ENCODE results near the gene GPR179.

Gene GPR179

GRCh38 chr17:38336838-38337237 lies 6.9 kb downstream of the GPR179 start:
- no peak for DNase-seq
- TF ChIP-seq GATA1 (IDR thresholded peaks at IDR 0.05; ENCODE audit: low read depth, low read length) (no peak), POLR2A (IDR thresholded peaks at IDR 0.05; ENCODE audit: low read length) (no peak)

- no peak for DNase-seq
- TF ChIP-seq POLR2A (IDR thresholded peaks at IDR 0.05; ENCODE audit: low read length), result no peak
These were observed 9.0 kb downstream of the GPR179 start for GRCh38 chr17:38334480-38335364.

- TF ChIP-seq GATA1 (IDR thresholded peaks at IDR 0.05; ENCODE audit: low read depth, low read length) (no peak), POLR2A (IDR thresholded peaks at IDR 0.05; ENCODE audit: low read length) (no peak)
These were observed 10.0 kb downstream of the GPR179 start for GRCh38 chr17:38333635-38334295.

GRCh38 chr17:38332735-38333134 lies 11.0 kb downstream of the GPR179 start:
- DNase-seq, result no peak
- TF ChIP-seq GATA1 (IDR thresholded peaks at IDR 0.05; ENCODE audit: low read depth, low read length) (no peak), POLR2A (IDR thresholded peaks at IDR 0.05; ENCODE audit: low read length) (no peak)

More at GRCh38 chr17:38333635-38334295, 10.0 kb downstream of the GPR179 start:
- DNase-seq, result peak; percentile 50 to 64

- no peak for DNase-seq
- TF ChIP-seq GATA1 (IDR thresholded peaks at IDR 0.05; ENCODE audit: low read depth, low read length), result no peak
- TF ChIP-seq POLR2A (IDR thresholded peaks at IDR 0.05; ENCODE audit: low read length), result no peak
These were observed 12.8 kb downstream of the GPR179 start for GRCh38 chr17:38330941-38331411.

- DNase-seq, result no peak
- no peak for TF ChIP-seq POLR2A (IDR thresholded peaks at IDR 0.05; ENCODE audit: low read length)
- TF ChIP-seq GATA1 (IDR thresholded peaks at IDR 0.05; ENCODE audit: low read depth, low read length), result no peak
These were observed 13.7 kb downstream of the GPR179 start for GRCh38 chr17:38329808-38330730.

- DNase-seq, result no peak
- TF ChIP-seq GATA1 (IDR thresholded peaks at IDR 0.05; ENCODE audit: low read depth, low read length), result no peak
- TF ChIP-seq POLR2A (IDR thresholded peaks at IDR 0.05; ENCODE audit: low read length), result no peak
These were observed 14.5 kb downstream of the GPR179 start for GRCh38 chr17:38329284-38329683.

GRCh38 chr17:38328620-38329019 lies 15.1 kb downstream of the GPR179 start:
- TF ChIP-seq GATA1 (IDR thresholded peaks at IDR 0.05; ENCODE audit: low read depth, low read length), result no peak
- TF ChIP-seq POLR2A (IDR thresholded peaks at IDR 0.05; ENCODE audit: low read length), result no peak
- DNase-seq, result no peak

- no peak for DNase-seq
- no peak for TF ChIP-seq POLR2A (IDR thresholded peaks at IDR 0.05; ENCODE audit: low read length)
- no peak for TF ChIP-seq GATA1 (IDR thresholded peaks at IDR 0.05; ENCODE audit: low read depth, low read length)
These were observed 15.8 kb downstream of the GPR179 start for GRCh38 chr17:38327936-38328335.

GRCh38 chr17:38326996-38327792 lies 16.6 kb downstream of the GPR179 start:
- no peak for DNase-seq
- no peak for TF ChIP-seq POLR2A (IDR thresholded peaks at IDR 0.05; ENCODE audit: low read length)
- no peak for TF ChIP-seq GATA1 (IDR thresholded peaks at IDR 0.05; ENCODE audit: low read depth, low read length)

- TF ChIP-seq GATA1 (IDR thresholded peaks at IDR 0.05; ENCODE audit: low read depth, low read length) (no peak), POLR2A (IDR thresholded peaks at IDR 0.05; ENCODE audit: low read length) (no peak)
- DNase-seq, result peak in 1 of 2 experiments; percentile 25
These were observed 18.4 kb downstream of the GPR179 start for GRCh38 chr17:38325221-38325851.

GRCh38 chr17:38324772-38325171 lies 19.0 kb downstream of the GPR179 start:
- TF ChIP-seq POLR2A (IDR thresholded peaks at IDR 0.05; ENCODE audit: low read length) (no peak), GATA1 (IDR thresholded peaks at IDR 0.05; ENCODE audit: low read depth, low read length) (no peak)
- no peak for DNase-seq

Measured in erythroblast (primary cell).